T-helper 1 cell treated with Interleukin-12 subunit alpha and Interleukin-12 subunit beta and Interleukin-4 antibody, amounts not matched to agents 30 μg/mL and 1 μg/mL, for 36 hours (primary cell): ENCODE measurements around the gene SEM1.
A peak's percentile ranks its signal among the peaks of the same experiment; 100 is the strongest.

ENCODE experiments used
- H3K27ac Mint-ChIP-seq: one replicate; pipeline ENCODE4 v1.8.0; 2021; ENCODE audit warnings: mild to moderate bottlenecking, mixed read lengths
- H3K27me3 Mint-ChIP-seq: one replicate; pipeline ENCODE4 v1.8.0; 2021; ENCODE audit warnings: low read depth, mixed read lengths
- H3K36me3 Mint-ChIP-seq: one replicate; pipeline ENCODE4 v1.8.0; 2021; ENCODE audit warnings: low read depth, mixed read lengths
- H3K4me1 Mint-ChIP-seq: one replicate; pipeline ENCODE4 v1.8.0; 2021; ENCODE audit warnings: low read depth, mixed read lengths
- H3K4me3 Mint-ChIP-seq: one replicate; pipeline ENCODE4 v1.8.0; 2021; ENCODE audit warnings: mild to moderate bottlenecking, moderate library complexity, mixed read lengths
- H3K9me3 Mint-ChIP-seq: one replicate; pipeline ENCODE4 v1.8.0; 2021; ENCODE audit warnings: mixed read lengths

SEM1 gene

DNA sequence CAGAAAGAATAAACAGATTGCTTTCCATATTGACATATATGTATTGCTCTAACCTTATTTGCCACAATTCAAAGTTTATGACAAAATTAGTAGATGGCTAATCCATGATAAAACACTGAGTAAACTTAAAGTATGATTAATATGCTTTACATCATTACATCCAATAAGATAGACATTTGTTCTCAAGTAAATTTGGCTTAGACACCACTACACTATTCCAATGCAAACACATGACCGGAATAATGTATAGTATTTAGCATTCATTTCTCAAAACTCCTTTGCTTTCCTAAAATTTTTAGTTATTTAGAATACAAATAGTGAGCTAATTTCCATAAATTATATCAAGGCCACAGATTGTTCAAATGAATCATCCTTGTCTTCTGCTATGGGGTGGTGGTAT lies 20.2 kb downstream of the SEM1 start:
- Mint-ChIP-seq H3K9me3 (peaks cover under 1% of the 10 kb centered on the region), H3K4me1 (peaks cover 25% of the 10 kb centered on the region), H3K4me3 (no peak overlapping the region), H3K27me3 (no peaks in the 10 kb centered on the region), H3K36me3 (peaks cover 37% of the 10 kb centered on the region), H3K27ac (no peak overlapping the region)

DNA sequence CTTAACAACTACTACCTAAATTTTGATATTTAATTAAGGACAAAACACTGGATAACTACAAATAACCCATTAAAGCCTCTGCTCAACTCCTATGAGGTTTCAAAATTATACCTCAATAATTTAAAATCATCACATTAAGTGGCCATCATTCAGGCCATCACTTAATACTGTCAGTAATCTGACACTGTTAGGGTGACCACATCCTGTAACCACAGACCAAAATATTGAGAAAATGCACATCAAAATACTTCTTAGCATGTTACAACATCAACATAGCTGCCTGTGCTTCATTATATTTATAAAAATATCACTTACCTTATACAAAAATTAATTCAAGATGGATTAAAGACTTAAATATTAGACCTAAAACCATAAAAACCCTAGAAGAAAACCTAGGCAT lies 23.3 kb downstream of the SEM1 start:
- H3K4me3 Mint-ChIP-seq: no peak overlapping the region
- H3K36me3 Mint-ChIP-seq: peaks cover 46% of the 10 kb centered on the region
- H3K27me3 Mint-ChIP-seq: no peaks in the 10 kb centered on the region
- peaks cover 15% of the 10 kb centered on the region for H3K9me3 Mint-ChIP-seq
- peak overlapping the region; percentile 80 for H3K27ac Mint-ChIP-seq
- peaks cover 27% of the 10 kb centered on the region for H3K4me1 Mint-ChIP-seq

DNA sequence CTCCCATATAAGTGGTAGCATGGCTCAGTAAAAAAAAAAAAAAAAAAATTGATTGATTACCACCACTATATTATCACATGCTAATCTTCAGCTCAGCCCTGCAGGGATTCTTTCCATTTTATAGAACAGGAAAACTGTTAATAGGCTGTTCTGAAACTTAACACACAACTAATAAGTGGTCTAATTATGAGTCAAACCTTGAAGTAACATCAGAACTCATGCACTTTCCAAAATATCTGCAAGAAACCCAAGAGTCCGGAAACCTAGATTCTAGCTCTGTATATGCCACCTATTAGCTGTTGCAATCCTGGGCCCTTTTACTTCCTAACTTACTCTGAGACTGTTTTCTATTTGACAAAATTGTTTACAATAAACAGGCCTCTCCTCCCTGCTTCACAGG lies 23.9 kb downstream of the SEM1 start:
- H3K27me3 Mint-ChIP-seq: no peaks in the 10 kb centered on the region
- peak overlapping the region; percentile 32 for H3K4me3 Mint-ChIP-seq
- H3K36me3 Mint-ChIP-seq: peaks cover 50% of the 10 kb centered on the region
- H3K9me3 Mint-ChIP-seq: peaks cover 15% of the 10 kb centered on the region
- H3K4me1 Mint-ChIP-seq: peaks cover 27% of the 10 kb centered on the region
- peak overlapping the region; percentile 80 for H3K27ac Mint-ChIP-seq

DNA sequence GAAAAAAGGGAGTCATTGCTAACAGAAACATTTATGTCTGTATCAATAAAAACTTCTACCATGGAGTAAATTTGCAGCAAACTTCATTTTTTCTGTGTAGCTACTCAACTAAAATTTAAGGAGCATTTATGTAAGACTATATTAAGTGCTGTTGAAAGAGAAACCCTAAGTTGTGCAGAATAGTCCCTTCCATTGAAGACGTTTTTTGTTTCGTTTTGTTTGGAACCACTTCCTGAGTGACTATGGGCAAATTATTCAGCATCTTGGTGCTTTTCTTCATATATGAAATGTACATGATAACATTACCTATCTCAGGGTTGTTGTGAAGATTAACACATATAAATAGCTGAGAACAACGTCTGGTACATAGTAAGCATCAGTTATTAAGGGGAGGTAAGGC lies 24.3 kb downstream of the SEM1 start:
- H3K27me3 Mint-ChIP-seq: no peaks in the 10 kb centered on the region
- H3K4me3 Mint-ChIP-seq: peak overlapping the region; percentile 32
- H3K36me3 Mint-ChIP-seq: peaks cover 52% of the 10 kb centered on the region
- peaks cover 15% of the 10 kb centered on the region for H3K9me3 Mint-ChIP-seq
- peaks cover 27% of the 10 kb centered on the region for H3K4me1 Mint-ChIP-seq
- H3K27ac Mint-ChIP-seq: peak overlapping the region; percentile 80

DNA sequence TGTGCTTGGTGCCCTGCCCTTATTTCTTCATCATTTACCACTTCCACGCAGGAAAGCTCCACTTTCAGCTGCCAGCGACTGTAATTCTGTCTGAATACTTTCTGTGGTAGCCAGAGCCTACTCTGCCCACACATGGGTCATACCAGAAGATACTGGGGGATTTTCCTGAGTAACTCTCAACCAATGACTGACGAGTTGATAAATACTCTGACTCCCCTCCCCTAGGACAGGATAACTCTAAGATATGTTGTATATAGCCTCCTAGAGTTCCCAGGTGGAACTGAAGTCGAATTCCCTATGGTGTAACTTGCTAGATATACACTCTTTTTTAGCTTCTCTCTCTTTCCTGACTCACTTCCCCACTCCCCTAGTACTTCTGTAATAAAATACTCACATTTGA lies 29.8 kb downstream of the SEM1 start:
- Mint-ChIP-seq H3K4me3 (no peak overlapping the region), H3K27me3 (no peaks in the 10 kb centered on the region), H3K9me3 (peaks cover 15% of the 10 kb centered on the region), H3K36me3 (peaks cover 34% of the 10 kb centered on the region), H3K27ac (no peak overlapping the region), H3K4me1 (peaks cover 10% of the 10 kb centered on the region)

- no peak overlapping the region for H3K4me3 Mint-ChIP-seq
- H3K27ac Mint-ChIP-seq: no peak overlapping the region
- no peaks in the 10 kb centered on the region for H3K4me1 Mint-ChIP-seq
- no peaks in the 10 kb centered on the region for H3K9me3 Mint-ChIP-seq
- no peaks in the 10 kb centered on the region for H3K27me3 Mint-ChIP-seq
- peaks cover 10% of the 10 kb centered on the region for H3K36me3 Mint-ChIP-seq
Measured at GRCh38 chr7:96676919-96677318, 32.7 kb downstream of the SEM1 start.

DNA sequence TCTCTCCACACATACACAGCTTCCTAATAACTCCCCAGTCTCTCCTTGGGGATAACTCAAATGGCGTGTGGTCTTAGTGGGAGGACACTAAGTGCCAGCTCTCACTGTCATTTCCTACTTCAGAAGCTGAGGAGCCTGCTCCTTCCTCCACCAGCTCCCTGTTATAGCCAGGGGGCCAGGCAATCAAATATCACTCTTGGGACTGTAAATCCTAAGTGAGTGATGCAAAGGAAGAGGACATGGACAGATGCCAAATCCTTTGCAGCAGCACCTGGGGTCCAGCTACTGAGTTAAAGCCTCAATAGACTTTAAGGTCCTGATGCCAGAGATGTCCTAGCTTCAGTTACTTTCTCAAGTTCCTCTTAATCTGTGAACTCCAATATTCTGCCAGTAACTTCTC lies 34.1 kb downstream of the SEM1 start:
- H3K4me3 Mint-ChIP-seq: no peak overlapping the region
- H3K36me3 Mint-ChIP-seq: peaks cover 2% of the 10 kb centered on the region
- H3K27ac Mint-ChIP-seq: no peak overlapping the region

GRCh38 chr7:96674565-96674964 lies 35.1 kb downstream of the SEM1 start:
- H3K4me3 Mint-ChIP-seq: no peak overlapping the region
- H3K27ac Mint-ChIP-seq: no peak overlapping the region

More for the DNA sequence above, 34.1 kb downstream of the SEM1 start:
- H3K4me1 Mint-ChIP-seq: no peaks in the 10 kb centered on the region
- no peaks in the 10 kb centered on the region for H3K9me3 Mint-ChIP-seq
- no peaks in the 10 kb centered on the region for H3K27me3 Mint-ChIP-seq

DNA sequence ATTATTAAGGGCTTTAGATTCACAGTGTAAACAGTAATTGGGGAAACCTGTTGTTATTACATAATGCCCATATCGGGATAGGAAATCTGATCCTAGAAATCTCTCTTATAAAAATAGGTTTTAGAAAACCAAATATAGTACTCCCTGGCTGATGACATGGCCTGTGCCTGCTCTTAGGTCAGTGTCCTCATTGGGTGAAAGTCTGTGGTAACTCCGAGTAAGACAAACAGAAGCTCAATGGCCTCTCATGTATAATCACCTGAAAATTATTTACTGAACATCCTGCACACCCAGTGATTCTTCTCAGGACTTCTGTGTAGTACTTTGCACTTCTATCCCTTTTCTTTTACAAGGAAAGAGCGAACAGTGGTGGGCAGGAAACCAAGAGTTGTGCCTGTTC lies 37.8 kb downstream of the SEM1 start:
- Mint-ChIP-seq H3K36me3 (peaks cover 3% of the 10 kb centered on the region), H3K4me1 (no peaks in the 10 kb centered on the region), H3K27me3 (no peaks in the 10 kb centered on the region), H3K9me3 (no peaks in the 10 kb centered on the region), H3K4me3 (no peak overlapping the region), H3K27ac (no peak overlapping the region)

More at GRCh38 chr7:96674565-96674964, 35.1 kb downstream of the SEM1 start:
- Mint-ChIP-seq H3K36me3 (peaks cover 3% of the 10 kb centered on the region), H3K27me3 (no peaks in the 10 kb centered on the region), H3K4me1 (no peaks in the 10 kb centered on the region), H3K9me3 (no peaks in the 10 kb centered on the region)

DNA sequence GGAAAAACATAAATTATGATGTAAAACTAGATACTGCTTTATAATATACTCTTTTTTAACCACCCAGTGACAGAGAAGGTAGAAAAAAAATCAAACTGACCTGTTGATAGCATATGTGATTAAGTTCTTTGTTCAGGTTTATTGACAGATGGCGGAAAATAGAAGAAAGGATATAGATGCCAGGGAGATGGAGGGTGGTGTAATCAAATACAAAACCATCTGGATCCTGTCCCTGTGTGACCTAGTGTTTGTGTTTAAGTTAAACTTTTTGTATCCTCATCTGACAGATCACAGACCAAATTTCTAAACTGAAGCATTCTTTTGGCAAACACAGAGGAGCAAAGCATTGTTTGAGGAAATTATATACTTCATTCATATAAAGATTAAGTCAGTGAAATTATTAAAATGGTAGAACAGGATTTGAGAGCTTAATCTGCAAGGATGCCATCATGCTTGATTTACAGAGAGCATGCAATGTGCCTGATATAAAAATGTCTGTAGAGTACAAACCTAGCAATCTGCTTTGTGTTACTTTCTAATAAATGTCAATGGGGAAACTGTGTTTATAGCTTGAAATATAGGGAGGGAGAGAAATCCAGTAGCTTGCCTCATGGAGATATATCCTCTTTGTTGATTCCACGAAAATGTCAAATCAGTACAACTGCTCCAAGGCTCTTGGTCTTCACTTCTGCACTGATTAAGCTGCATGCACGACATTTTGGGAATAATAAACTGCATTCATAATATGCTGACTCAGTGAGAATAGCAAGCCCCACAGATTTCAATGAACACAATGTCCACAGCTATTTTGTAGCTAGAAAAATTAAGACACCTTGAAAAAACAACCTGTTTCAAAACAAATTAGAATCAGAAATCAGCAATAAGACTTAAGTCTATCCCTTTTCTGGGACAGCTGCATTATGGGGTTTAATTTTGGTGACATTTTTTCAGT lies 39.0 kb downstream of the SEM1 start:
- no peak overlapping the region for H3K27ac Mint-ChIP-seq
- no peak overlapping the region for H3K4me3 Mint-ChIP-seq
- no peaks in the 10 kb centered on the region for H3K27me3 Mint-ChIP-seq
- peaks cover 3% of the 10 kb centered on the region for H3K36me3 Mint-ChIP-seq
- H3K9me3 Mint-ChIP-seq: no peaks in the 10 kb centered on the region
- H3K4me1 Mint-ChIP-seq: no peaks in the 10 kb centered on the region

- no peak overlapping the region for H3K4me3 Mint-ChIP-seq
- H3K9me3 Mint-ChIP-seq: no peaks in the 10 kb centered on the region
- H3K4me1 Mint-ChIP-seq: no peaks in the 10 kb centered on the region
- H3K27ac Mint-ChIP-seq: no peak overlapping the region
- H3K36me3 Mint-ChIP-seq: peaks cover 3% of the 10 kb centered on the region
- H3K27me3 Mint-ChIP-seq: no peaks in the 10 kb centered on the region
Measured at GRCh38 chr7:96669812-96670211, 39.8 kb downstream of the SEM1 start.

GRCh38 chr7:96667026-96667425 lies 42.6 kb downstream of the SEM1 start:
- no peaks in the 10 kb centered on the region for H3K27me3 Mint-ChIP-seq
- no peak overlapping the region for H3K27ac Mint-ChIP-seq
- H3K9me3 Mint-ChIP-seq: no peaks in the 10 kb centered on the region
- peaks cover 3% of the 10 kb centered on the region for H3K36me3 Mint-ChIP-seq
- H3K4me3 Mint-ChIP-seq: no peak overlapping the region
- peaks cover 9% of the 10 kb centered on the region for H3K4me1 Mint-ChIP-seq

GRCh38 chr7:96665689-96666088 lies 44.0 kb downstream of the SEM1 start:
- H3K4me3 Mint-ChIP-seq: no peak overlapping the region
- no peaks in the 10 kb centered on the region for H3K27me3 Mint-ChIP-seq
- H3K36me3 Mint-ChIP-seq: peaks cover 3% of the 10 kb centered on the region
- no peaks in the 10 kb centered on the region for H3K9me3 Mint-ChIP-seq
- H3K4me1 Mint-ChIP-seq: peaks cover 9% of the 10 kb centered on the region
- H3K27ac Mint-ChIP-seq: no peak overlapping the region

GRCh38 chr7:96664793-96665192 lies 44.9 kb downstream of the SEM1 start:
- Mint-ChIP-seq H3K36me3 (no peaks in the 10 kb centered on the region), H3K9me3 (no peaks in the 10 kb centered on the region), H3K27ac (no peak overlapping the region), H3K4me1 (peaks cover 9% of the 10 kb centered on the region), H3K27me3 (no peaks in the 10 kb centered on the region), H3K4me3 (no peak overlapping the region)

DNA sequence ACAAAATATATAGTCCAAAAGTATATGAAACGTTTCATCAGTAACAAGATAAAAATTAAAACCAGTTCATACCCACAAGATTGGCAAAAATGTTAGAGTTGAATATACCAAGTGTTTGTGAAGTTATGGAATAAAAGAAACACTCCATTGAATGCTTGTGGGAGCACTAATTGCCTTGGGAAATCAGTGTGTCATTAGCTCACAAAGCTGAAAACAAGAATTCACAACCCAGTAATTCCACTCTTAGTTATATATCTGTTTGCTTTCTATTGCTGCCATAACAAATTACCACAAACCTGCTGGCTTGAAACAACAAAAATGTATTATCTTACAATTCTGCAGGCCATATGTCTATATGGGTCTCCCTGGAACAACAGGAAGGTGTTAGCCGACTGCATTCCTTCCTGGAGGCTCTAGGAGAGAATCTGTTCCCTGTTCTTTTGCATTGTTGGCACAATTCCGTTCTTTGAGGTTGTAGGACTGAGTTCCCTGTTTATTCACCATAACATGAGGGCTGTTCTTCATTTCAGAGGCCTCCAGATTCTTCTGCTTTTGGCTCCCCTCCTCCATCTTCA lies 45.7 kb downstream of the SEM1 start:
- no peaks in the 10 kb centered on the region for H3K36me3 Mint-ChIP-seq
- no peak overlapping the region for H3K27ac Mint-ChIP-seq
- no peaks in the 10 kb centered on the region for H3K9me3 Mint-ChIP-seq

More for the DNA sequence above, 45.7 kb downstream of the SEM1 start:
- H3K27me3 Mint-ChIP-seq: no peaks in the 10 kb centered on the region
- H3K4me3 Mint-ChIP-seq: no peak overlapping the region
- H3K4me1 Mint-ChIP-seq: peaks cover 9% of the 10 kb centered on the region
